Breast epithelium (tissue), 3 donors: ENCODE data around the gene LCAT.

Experiments used
- CTCF ChIP-seq, 3 donors: fragments of 450-650 bp; IDR thresholded peaks; one replicate each; pipeline ENCODE4 v1.5.1; 2016 to 2017; ENCODE audit warnings: antibody characterized with exemption in 3 of 3, mild to moderate bottlenecking in 3 of 3, moderate library complexity in 3 of 3
- POLR2A ChIP-seq: fragments of 450-650 bp; IDR thresholded peaks from one replicate; pipeline ENCODE4 v1.6.1; 2016; ENCODE audit warnings: antibody characterized with exemption, mild to moderate bottlenecking, moderate library complexity
- POLR2AphosphoS5 ChIP-seq, 3 donors: sonication (generic); formaldehyde crosslinking; IDR thresholded peaks; one replicate each; pipeline ENCODE4 v1.6.1; 2017; ENCODE audit warnings: antibody characterized with exemption in 3 of 3

- TF ChIP-seq CTCF (IDR thresholded peaks at IDR 0.05) (no peak), POLR2AphosphoS5 (IDR thresholded peaks at IDR 0.05) (no peak), POLR2A (no peak)
These were observed 43.0 kb upstream of the LCAT start for GRCh38 chr16:67986949-67987348.
